ENCODE data around the gene FUCA2. TPM values are rescaled to one million over a fixed set of nuclear protein-coding genes. Genes with fewer than 3 reads are reported as not detected.

FUCA2 gene
- total RNA-seq, 1 donor from 2014 or later: 19.4 TPM

DNA sequence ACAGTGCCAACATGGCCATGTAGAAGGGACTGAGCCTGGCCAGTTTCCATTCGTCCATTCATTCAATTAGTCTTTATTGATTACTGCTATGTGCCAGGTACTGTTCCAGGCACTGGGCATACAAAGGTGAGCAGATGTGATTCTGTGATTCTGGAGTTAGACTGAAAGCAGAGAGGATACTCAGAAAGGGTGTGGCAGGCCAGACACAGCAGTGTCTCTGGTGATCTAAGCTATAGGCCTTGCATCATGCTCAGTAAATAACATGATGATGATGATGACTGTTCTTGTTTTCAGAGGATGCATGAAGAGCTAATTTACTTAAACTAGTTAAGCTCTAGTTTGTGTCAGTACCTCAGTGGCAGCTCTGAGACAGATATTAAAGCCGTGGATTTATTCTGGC lies 31.4 kb upstream of the FUCA2 start:
- TF ChIP-seq POLR2AphosphoS5 (IDR thresholded peaks at IDR 0.05; ENCODE audit: insufficient read depth in 1 of 2, low read depth in 1 of 2): no peak

GRCh38 chr6:143540192-143540591 lies 28.7 kb upstream of the FUCA2 start:
- TF ChIP-seq, protein P1, sequence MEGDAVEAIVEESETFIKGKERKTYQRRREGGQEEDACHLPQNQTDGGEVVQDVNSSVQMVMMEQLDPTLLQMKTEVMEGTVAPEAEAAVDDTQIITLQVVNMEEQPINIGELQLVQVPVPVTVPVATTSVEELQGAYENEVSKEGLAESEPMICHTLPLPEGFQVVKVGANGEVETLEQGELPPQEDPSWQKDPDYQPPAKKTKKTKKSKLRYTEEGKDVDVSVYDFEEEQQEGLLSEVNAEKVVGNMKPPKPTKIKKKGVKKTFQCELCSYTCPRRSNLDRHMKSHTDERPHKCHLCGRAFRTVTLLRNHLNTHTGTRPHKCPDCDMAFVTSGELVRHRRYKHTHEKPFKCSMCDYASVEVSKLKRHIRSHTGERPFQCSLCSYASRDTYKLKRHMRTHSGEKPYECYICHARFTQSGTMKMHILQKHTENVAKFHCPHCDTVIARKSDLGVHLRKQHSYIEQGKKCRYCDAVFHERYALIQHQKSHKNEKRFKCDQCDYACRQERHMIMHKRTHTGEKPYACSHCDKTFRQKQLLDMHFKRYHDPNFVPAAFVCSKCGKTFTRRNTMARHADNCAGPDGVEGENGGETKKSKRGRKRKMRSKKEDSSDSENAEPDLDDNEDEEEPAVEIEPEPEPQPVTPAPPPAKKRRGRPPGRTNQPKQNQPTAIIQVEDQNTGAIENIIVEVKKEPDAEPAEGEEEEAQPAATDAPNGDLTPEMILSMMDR (IDR thresholded peaks at IDR 0.05): no peak
- TF ChIP-seq POLR2A (IDR thresholded peaks at IDR 0.05): no peak
- no peak for TF ChIP-seq POLR2AphosphoS5 (IDR thresholded peaks at IDR 0.05; ENCODE audit: insufficient read depth in 1 of 2, low read depth in 1 of 2)
- Histone ChIP-seq H3K27ac (no peak overlapping the region), H3K27me3 (no peaks in the 10 kb centered on the region), H3K9me3 (no peaks in the 10 kb centered on the region), H3K4me1 (peaks cover 15% of the 10 kb centered on the region), H3K36me3 (no peaks in the 10 kb centered on the region), H3K4me3 (no peak overlapping the region)
- DNase-seq (ENCODE audit: extremely low spot score in 2 of 2): no peak
- intact Hi-C loops (cut with DNase I): no loop called here

More for the DNA sequence above, 31.4 kb upstream of the FUCA2 start:
- Histone ChIP-seq H3K4me1 (peaks cover 1% of the 10 kb centered on the region), H3K27me3 (no peaks in the 10 kb centered on the region), H3K9me3 (no peaks in the 10 kb centered on the region), H3K4me3 (no peak overlapping the region), H3K27ac (no peak overlapping the region), H3K36me3 (no peaks in the 10 kb centered on the region)
- DNase-seq (ENCODE audit: extremely low spot score in 2 of 2): no peak
- intact Hi-C loops (cut with DNase I): no loop called here

DNA sequence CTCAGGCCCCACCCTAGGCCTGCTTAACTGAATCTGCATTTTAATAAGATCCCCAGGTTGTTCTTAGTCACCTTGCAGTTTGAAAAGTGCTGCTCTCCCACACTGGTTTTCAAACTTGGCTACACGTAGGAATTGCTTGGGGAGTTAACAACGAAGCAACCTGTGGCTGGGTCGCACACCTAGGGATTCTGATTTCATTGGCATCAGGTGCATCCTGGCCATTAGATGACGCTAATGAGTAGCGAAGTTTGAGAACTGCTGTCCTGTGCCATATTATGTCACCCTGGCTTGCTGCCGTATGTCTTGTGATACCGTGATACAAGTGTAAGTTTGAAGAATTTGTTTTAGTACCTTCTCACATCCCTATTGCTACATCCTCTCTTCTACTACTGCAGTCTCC lies 28.2 kb upstream of the FUCA2 start:
- H3K4me1 ChIP-seq: peaks cover 15% of the 10 kb centered on the region
- no peaks in the 10 kb centered on the region for H3K9me3 ChIP-seq
- no peak overlapping the region for H3K4me3 ChIP-seq
- no peaks in the 10 kb centered on the region for H3K27me3 ChIP-seq
- TF ChIP-seq POLR2AphosphoS5 (IDR thresholded peaks at IDR 0.05; ENCODE audit: insufficient read depth in 1 of 2, low read depth in 1 of 2): no peak
- no peak for TF ChIP-seq POLR2A (IDR thresholded peaks at IDR 0.05)
- TF ChIP-seq, protein P1 (IDR thresholded peaks at IDR 0.05): no peak
- DNase-seq (ENCODE audit: extremely low spot score in 2 of 2): no peak
- intact Hi-C loops (cut with DNase I): no loop called here
- H3K27ac ChIP-seq: no peak overlapping the region
- H3K36me3 ChIP-seq: no peaks in the 10 kb centered on the region

- no peak for TF ChIP-seq POLR2A (IDR thresholded peaks at IDR 0.05)
- TF ChIP-seq, protein P1 (IDR thresholded peaks at IDR 0.05): no peak
- TF ChIP-seq POLR2AphosphoS5 (IDR thresholded peaks at IDR 0.05; ENCODE audit: insufficient read depth in 1 of 2, low read depth in 1 of 2): no peak
- intact Hi-C loops (cut with DNase I): no loop called here
Observed at GRCh38 chr6:143539106-143539505, 27.6 kb upstream of the FUCA2 start.

DNA sequence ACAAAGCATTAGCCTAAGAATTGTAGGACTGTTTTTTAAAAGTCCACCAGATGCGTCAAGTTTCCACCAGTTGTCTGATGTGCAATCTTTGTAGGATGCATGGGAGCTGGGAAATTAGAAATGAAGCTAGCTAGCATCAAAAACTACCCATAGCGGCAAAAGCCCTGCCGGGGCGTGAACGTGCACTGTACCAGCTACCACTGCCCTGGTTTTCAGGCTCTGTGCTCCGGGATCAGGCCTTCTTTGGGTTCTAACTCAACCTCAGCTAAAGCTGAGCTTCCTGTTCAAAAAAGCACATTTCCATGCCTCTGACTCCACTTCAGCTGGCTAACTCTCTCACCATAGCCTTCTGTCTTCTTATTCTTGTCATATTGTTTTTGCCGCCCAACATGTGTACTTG lies 26.9 kb upstream of the FUCA2 start:
- peaks cover 15% of the 10 kb centered on the region for H3K4me1 ChIP-seq
- no peak for DNase-seq (ENCODE audit: extremely low spot score in 2 of 2)
- H3K36me3 ChIP-seq: no peaks in the 10 kb centered on the region
- TF ChIP-seq POLR2AphosphoS5 (IDR thresholded peaks at IDR 0.05; ENCODE audit: insufficient read depth in 1 of 2, low read depth in 1 of 2): no peak
- no peak for TF ChIP-seq POLR2A (IDR thresholded peaks at IDR 0.05)
- TF ChIP-seq, protein P1 (IDR thresholded peaks at IDR 0.05): no peak
- peak overlapping the region in 1 of 2 donors; percentile 80 for H3K4me3 ChIP-seq
- H3K27ac ChIP-seq: no peak overlapping the region
- no peaks in the 10 kb centered on the region for H3K9me3 ChIP-seq
- intact Hi-C loops (cut with DNase I): no loop called here
- H3K27me3 ChIP-seq: no peaks in the 10 kb centered on the region

More at GRCh38 chr6:143539106-143539505, 27.6 kb upstream of the FUCA2 start:
- H3K4me1 ChIP-seq: peaks cover 15% of the 10 kb centered on the region
- DNase-seq (ENCODE audit: extremely low spot score in 2 of 2): no peak
- H3K36me3 ChIP-seq: no peaks in the 10 kb centered on the region
- no peak overlapping the region for H3K4me3 ChIP-seq
- no peaks in the 10 kb centered on the region for H3K27me3 ChIP-seq
- no peaks in the 10 kb centered on the region for H3K9me3 ChIP-seq
- H3K27ac ChIP-seq: no peak overlapping the region

Measured in vagina (tissue), 2 donors.